GM12891 (cell line): ENCODE data around the gene ZNF407.

Source experiments
- PAX5 ChIP-seq: IDR thresholded peaks from 2 replicates; pipeline ENCODE4 v1.6.1; 2011; ENCODE audit warnings: low read length, moderate library complexity, mild to moderate bottlenecking; ENCODE audit not compliant: insufficient read depth, severe bottlenecking
- POLR2AphosphoS5 ChIP-seq: IDR thresholded peaks from 2 replicates; pipeline ENCODE4 v1.6.1; 2011; ENCODE audit warnings: low read depth, low read length, control low read depth
- TAF1 ChIP-seq: IDR thresholded peaks from 2 replicates; pipeline ENCODE4 v1.6.1; 2011; ENCODE audit warnings: low read depth, low read length, control low read depth

GRCh38 chr18:74897971-74898657 lies 300.4 kb downstream of the ZNF407 start:
- TF ChIP-seq PAX5 (no peak), TAF1 (no peak), POLR2AphosphoS5 (no peak)
